Heart left ventricle (tissue), 16 donors: ENCODE results near the gene CREBBP. TPM values are rescaled to one million over a fixed set of nuclear protein-coding genes. Genes with fewer than 3 reads are reported as not detected.
A peak's percentile ranks its signal among the peaks of the same experiment; 100 is the strongest.

Experiments used
- ATAC-seq, 4 donors: fragments of 200-7000 bp; cut with Tn5 transposase; one replicate each; pipeline ENCODE4 v1.9.1; 2020 to 2022; ENCODE audit warnings: moderate library complexity in 4 of 4, mild to moderate bottlenecking in 3 of 4, moderate number of reproducible peaks in 1 of 4
- DNase-seq, 5 donors: peaks; one replicate each; pipeline ENCODE4 v3.0.0-alpha.2; 2020
- H3K27ac ChIP-seq, 12 donors: fragments of 200-600 bp; sonication (generic) in 4 of 12; one replicate each; pipeline versions ENCODE4 v1.5.0 to v1.8.0; 2016 to 2022; ENCODE audit warnings: mild to moderate bottlenecking in 2 of 12
- H3K27me3 ChIP-seq, 9 donors: fragments of 200-600 bp; sonication (generic) in 2 of 9; one replicate each; pipeline versions ENCODE4 v1.5.1 to v1.8.0; 2016 to 2022; ENCODE audit warnings: mild to moderate bottlenecking in 3 of 9
- H3K36me3 ChIP-seq, 9 donors: fragments of 200-600 bp; sonication (generic) in 2 of 9; one replicate each; pipeline versions ENCODE4 v1.5.0 to v1.8.0; 2018 to 2022; ENCODE audit warnings: mild to moderate bottlenecking in 2 of 9
- H3K4me1 ChIP-seq, 12 donors: fragments of 200-600 bp; sonication (generic) in 4 of 12; one replicate each; pipeline versions ENCODE4 v1.5.0 to v1.8.0; 2016 to 2022; ENCODE audit warnings: mild to moderate bottlenecking in 3 of 12
- H3K4me3 ChIP-seq, 12 donors: fragments of 200-600 bp; sonication (generic) in 4 of 12; one replicate each; pipeline versions ENCODE4 v1.5.0 to v1.8.0; 2017 to 2022; ENCODE audit warnings: mild to moderate bottlenecking in 9 of 12, moderate library complexity in 4 of 12
- H3K9me3 ChIP-seq, 12 donors: fragments of 200-600 bp; sonication (generic) in 4 of 12; one replicate each; pipeline versions ENCODE4 v1.5.0 to v1.8.0; 2016 to 2022; ENCODE audit warnings: mild to moderate bottlenecking in 1 of 12
- POLR2A ChIP-seq, 2 donors: fragments of 450-650 bp; IDR thresholded peaks; one replicate each; pipeline ENCODE4 v1.6.1; 2017; ENCODE audit warnings: antibody characterized with exemption in 2 of 2, mild to moderate bottlenecking in 2 of 2, moderate library complexity in 2 of 2
- WGBS, 4 donors: extraction: QIAGEN DNeasy Blood & Tissue Kit in 2 of 4; methylation state at CpG; one replicate each; pipeline versions ENCODE4 v1.1.5 to v1.1.7; 2013 to 2018; 5-methylcytosine and 5-hydroxymethylcytosine counted together
- intact Hi-C, 10 donors: fragments of 100-400 bp; cut with DNase I; formaldehyde crosslinking; loops; one replicate each; pipeline versions ENCODE4 v1.11.1 to v1.14.2; 2022
- polyA plus RNA-seq, 2 donors: library from polyadenylated mRNA; stranded (reverse); fragments of 200-250 nt; gene quantifications; one replicate each; pipeline ENCODE4 v1.2.3, GENCODE V29; 2013
- total RNA-seq, 9 donors: library from RNA; depleted of rRNA in 2 of 9; stranded (reverse); fragments of >200 nt in 2 of 9; fragmentation: NEBNext Ultra II Directional in 3 of 9; extraction: Animal tissue kit (Norgen Biotek cat#: 25700) in 3 of 9; gene quantifications; one replicate each; pipeline versions ENCODE4 v1.1.0 to v1.2.4, GENCODE V29; 2016 to 2023
- TF ChIP-seq, protein P1 (sequence below), 12 donors: fragments of 200-600 bp; sonication (generic) in 4 of 12; IDR thresholded peaks; one replicate each; pipeline versions ENCODE4 v1.5.0 to v1.8.0; 2018 to 2022; ENCODE audit warnings: antibody characterized with exemption in 12 of 12, mild to moderate bottlenecking in 5 of 12
- donor health status: ischemic (EF 13 %, LVEDD 7.1; RV severe dilation, severe dysfunction).
- donor health status: healthy with polysubstance abuse.
- donor health status: DM: no; HTN: yes; CAD: no.
- donor health status: DM: no; HTN: no; CAD: no.
- donor health status: ischemic (EF 25% LVEDD 6.9; RV normal size, moderate dysfunction).
- donor health status: ischemic (EF 25% LVEDD 5.7; RV mildly dilated, moderate dysfunction).
- donor health status: healthy.
- donor health status: DM: yes; HTN: yes; CAD: no.
- donor health status: ischemic (EF 35%, LVEDD 5.7; RV mildly dilated, moderate dysfunction).
- donor health status: nonischemic (EF 11% LVEDD 7.7; RV severe dilation, severe dysfunction).
- donor health status: DM: yes; HTN: yes; CAD: no.
- donor health status: PGD.
- donor health status: ischemic (EF 29% LVEDD 5.4; RV normal size, mild dysfunction).
- donor health status: nonischemic (EF 23%, LVEDD 6.1; RV moderate dilation, normal function).

Gene CREBBP
- total and polyA plus RNA-seq, 11 donors, result 17.1 to 77.6 (median 39.6) TPM

- no peak overlapping the region for H3K27ac ChIP-seq
- no peak for DNase-seq
- TF ChIP-seq, protein P1, sequence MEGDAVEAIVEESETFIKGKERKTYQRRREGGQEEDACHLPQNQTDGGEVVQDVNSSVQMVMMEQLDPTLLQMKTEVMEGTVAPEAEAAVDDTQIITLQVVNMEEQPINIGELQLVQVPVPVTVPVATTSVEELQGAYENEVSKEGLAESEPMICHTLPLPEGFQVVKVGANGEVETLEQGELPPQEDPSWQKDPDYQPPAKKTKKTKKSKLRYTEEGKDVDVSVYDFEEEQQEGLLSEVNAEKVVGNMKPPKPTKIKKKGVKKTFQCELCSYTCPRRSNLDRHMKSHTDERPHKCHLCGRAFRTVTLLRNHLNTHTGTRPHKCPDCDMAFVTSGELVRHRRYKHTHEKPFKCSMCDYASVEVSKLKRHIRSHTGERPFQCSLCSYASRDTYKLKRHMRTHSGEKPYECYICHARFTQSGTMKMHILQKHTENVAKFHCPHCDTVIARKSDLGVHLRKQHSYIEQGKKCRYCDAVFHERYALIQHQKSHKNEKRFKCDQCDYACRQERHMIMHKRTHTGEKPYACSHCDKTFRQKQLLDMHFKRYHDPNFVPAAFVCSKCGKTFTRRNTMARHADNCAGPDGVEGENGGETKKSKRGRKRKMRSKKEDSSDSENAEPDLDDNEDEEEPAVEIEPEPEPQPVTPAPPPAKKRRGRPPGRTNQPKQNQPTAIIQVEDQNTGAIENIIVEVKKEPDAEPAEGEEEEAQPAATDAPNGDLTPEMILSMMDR (IDR thresholded peaks at IDR 0.05), result no peak
- no peak for TF ChIP-seq POLR2A (IDR thresholded peaks at IDR 0.05)
- no peaks in the 10 kb centered on the region for H3K27me3 ChIP-seq
- intact Hi-C loops, result no loop called here
- no peak for ATAC-seq
- H3K9me3 ChIP-seq, result no peaks in the 10 kb centered on the region
- no peak overlapping the region for H3K4me3 ChIP-seq
- peaks cover 0 to 4% (median 0%) of the 10 kb centered on the region in 9 donors for H3K36me3 ChIP-seq
- H3K4me1 ChIP-seq, result peaks cover 15 to 96% (median 68%) of the 10 kb centered on the region in 12 donors
- 90 to 100% (median 91%) methylated on average over 1 of the region's 1 CpG for WGBS, 4 donors
Observed at GRCh38 chr16:3825103-3825502, 55.4 kb downstream of the CREBBP start.

DNA sequence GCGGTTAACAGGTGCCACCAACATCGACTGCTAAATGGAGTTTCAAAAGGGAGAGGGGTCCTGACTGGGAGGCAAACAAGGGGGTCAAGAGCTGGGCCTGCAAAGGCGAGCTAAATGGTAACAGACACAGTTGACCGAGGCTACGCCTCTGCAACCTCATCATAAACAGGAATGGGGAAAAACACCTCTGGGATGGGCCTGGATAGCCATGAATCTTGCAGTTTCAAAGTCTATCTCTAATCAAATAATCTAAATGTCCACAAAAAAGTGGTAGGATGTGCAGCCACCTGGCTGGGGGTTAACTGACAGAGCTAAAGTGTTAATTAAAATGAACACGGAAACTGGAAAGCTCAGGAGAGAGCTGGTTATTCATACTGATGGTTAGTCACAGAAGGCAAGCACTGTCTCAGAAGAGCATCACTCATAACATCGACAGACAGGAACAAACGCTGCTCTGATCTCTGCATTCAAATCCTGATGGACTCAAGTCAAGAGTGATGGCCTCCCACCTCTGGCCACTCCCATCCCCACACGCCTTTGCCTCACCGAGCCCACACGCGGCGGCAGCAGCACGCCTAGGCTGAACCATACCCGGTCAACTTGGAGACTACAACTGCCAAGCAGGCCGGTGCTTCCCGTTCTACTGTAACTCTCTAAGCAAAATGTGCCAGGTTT, 56.3 kb downstream of the CREBBP start:
- WGBS, 4 donors, result 75 to 85% (median 82%) methylated on average over 17 of the region's 17 CpGs
- DNase-seq (no peak), ATAC-seq (no peak)
- no peak overlapping the region for H3K27ac ChIP-seq
- no peaks in the 10 kb centered on the region for H3K9me3 ChIP-seq
- H3K27me3 ChIP-seq, result no peaks in the 10 kb centered on the region
- peaks cover 0 to 4% (median 0%) of the 10 kb centered on the region in 9 donors for H3K36me3 ChIP-seq
- H3K4me3 ChIP-seq, result no peak overlapping the region
- H3K4me1 ChIP-seq, result peaks cover 15 to 97% (median 70%) of the 10 kb centered on the region in 12 donors
- intact Hi-C loops, result loop anchor here in 3 of 10 donors (5.0 kb wide), 2 partner anchors 38 to 48 kb away; no protein-coding TSS in a partner anchor
- TF ChIP-seq POLR2A (IDR thresholded peaks at IDR 0.05), result no peak
- TF ChIP-seq, protein P1 (IDR thresholded peaks at IDR 0.05), result no peak

GRCh38 chr16:3823427-3823826, 57.1 kb downstream of the CREBBP start:
- DNase-seq, result no peak
- no peak overlapping the region for H3K4me3 ChIP-seq
- H3K9me3 ChIP-seq, result no peaks in the 10 kb centered on the region
- intact Hi-C loops, result loop anchor here in 3 of 10 donors (2.0 to 5.0 kb wide), 3 partner anchors 31 to 49 kb away; no protein-coding TSS in a partner anchor
- H3K4me1 ChIP-seq, result peaks cover 18 to 97% (median 74%) of the 10 kb centered on the region in 12 donors
- H3K36me3 ChIP-seq, result peaks cover 0 to 4% (median 0%) of the 10 kb centered on the region in 9 donors
- ATAC-seq, result no peak
- no peak for TF ChIP-seq POLR2A (IDR thresholded peaks at IDR 0.05)
- TF ChIP-seq, protein P1 (IDR thresholded peaks at IDR 0.05), result no peak
- H3K27ac ChIP-seq, result peak overlapping the region in 2 of 12 donors; percentile 36 to 55
- no peaks in the 10 kb centered on the region for H3K27me3 ChIP-seq
- 40 to 57% (median 50%) methylated on average over 5 of the region's 5 CpGs for WGBS, 4 donors

- peaks cover 18 to 99% (median 77%) of the 10 kb centered on the region in 12 donors for H3K4me1 ChIP-seq
- H3K9me3 ChIP-seq, result no peaks in the 10 kb centered on the region
- ATAC-seq (peak in 3 of 4 donors; percentile 30 to 56 (median 42)), DNase-seq (peak in 1 of 5 donors; percentile 43)
- no peaks in the 10 kb centered on the region for H3K27me3 ChIP-seq
- intact Hi-C loops, result loop anchor here in 3 of 10 donors (2.0 to 5.0 kb wide), 3 partner anchors 30 to 50 kb away; no protein-coding TSS in a partner anchor
- peak overlapping the region in 5 of 12 donors; percentile 27 to 55 (median 34) for H3K27ac ChIP-seq
- WGBS, 4 donors, result 24 to 38% (median 31%) methylated on average over 11 of the region's 11 CpGs
- no peak overlapping the region for H3K4me3 ChIP-seq
- H3K36me3 ChIP-seq, result no peaks in the 10 kb centered on the region
- TF ChIP-seq POLR2A (IDR thresholded peaks at IDR 0.05), result no peak
- TF ChIP-seq, protein P1 (IDR thresholded peaks at IDR 0.05), result no peak
Observed at GRCh38 chr16:3822366-3823045, 58.0 kb downstream of the CREBBP start.
